ENCODE measurements around the gene GABRR1.
"Not testable (repeated sequence)": the region's sequence is repeated elsewhere in the genome, so short reads cannot be mapped to it uniquely, and the experiment has no call there.

The GABRR1 gene

DNA sequence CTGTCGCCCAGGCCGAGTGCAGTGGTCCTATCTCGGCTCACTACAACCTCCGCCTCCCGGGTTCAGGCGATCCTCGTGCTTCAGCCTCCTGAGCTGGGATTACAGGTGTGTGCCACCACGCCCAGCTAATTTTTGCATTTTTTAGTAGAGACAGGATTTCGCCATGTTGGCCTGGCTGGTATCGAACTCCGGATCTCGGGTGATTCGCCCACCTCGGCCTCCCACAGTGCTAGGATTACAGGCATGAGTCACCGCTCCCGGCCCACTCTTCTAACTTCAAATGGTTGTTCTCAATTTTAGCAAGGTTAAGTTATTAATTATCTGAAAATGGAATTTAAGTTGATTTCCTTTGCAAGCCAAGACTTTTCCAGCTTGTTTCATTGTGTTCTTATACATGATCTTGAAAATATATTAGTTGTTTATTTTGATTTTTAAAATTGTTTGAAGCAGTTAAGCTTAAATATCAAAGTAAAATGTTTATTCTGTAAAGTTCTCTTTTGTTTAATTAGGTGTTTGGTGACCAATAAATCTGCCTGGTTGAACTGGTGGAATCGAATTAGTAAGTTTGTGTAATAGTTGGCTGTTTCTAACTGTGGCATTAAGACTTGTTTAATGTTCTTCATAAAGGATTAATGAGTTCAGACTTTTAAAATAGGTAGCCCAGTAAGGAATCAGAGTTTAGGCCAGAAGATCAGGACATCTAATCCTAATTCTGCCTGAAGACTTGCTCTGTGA is 69.0 kb downstream of the GABRR1 start:
- no peak for DNase-seq

DNA sequence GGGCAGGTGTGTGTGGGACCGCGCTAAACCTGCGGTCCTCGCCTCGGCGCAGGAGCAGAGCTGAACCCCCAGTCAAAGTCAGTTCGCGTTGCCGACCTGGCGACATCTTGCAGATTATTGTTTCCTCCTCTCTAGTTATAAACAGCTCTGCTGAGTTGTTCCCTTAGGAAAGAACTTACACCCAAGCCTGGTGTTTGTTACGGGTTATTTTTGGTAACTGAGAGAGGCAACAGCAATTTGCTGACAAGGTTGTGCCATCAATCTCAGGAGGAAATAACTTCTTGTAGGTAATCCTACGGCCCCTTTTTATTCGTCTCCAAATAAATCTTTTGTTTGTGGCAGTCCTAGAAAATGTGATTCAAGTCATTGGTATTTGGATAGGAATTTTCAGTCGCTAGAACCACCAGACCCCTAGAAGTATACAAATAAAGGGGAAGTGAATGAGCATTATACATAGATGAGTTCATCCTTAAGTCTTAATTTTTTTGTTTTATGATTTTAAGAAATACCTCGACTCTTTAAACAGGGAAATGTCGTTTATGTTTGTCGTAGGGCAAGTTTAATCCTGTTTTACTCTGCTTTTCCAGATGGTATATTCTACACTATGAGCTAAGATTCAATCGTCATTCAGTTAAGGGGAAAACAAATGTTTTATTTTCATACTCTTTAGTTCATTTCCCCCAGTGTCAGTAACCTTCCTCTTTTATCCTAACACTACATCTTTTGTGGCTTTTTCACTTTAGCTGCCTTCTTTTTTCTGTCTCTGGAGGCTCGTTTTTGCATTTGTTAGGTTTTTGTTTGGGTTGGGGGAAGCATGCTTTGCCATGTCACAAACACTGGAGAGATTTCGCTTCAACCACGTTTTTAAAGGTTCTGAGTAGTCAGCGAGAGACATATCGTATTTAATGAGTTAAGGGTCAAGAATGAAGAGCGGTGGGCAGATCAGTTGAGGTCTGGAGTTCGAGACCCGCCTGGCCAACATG is 70.1 kb downstream of the GABRR1 start:
- peak; percentile 21 for DNase-seq

DNA sequence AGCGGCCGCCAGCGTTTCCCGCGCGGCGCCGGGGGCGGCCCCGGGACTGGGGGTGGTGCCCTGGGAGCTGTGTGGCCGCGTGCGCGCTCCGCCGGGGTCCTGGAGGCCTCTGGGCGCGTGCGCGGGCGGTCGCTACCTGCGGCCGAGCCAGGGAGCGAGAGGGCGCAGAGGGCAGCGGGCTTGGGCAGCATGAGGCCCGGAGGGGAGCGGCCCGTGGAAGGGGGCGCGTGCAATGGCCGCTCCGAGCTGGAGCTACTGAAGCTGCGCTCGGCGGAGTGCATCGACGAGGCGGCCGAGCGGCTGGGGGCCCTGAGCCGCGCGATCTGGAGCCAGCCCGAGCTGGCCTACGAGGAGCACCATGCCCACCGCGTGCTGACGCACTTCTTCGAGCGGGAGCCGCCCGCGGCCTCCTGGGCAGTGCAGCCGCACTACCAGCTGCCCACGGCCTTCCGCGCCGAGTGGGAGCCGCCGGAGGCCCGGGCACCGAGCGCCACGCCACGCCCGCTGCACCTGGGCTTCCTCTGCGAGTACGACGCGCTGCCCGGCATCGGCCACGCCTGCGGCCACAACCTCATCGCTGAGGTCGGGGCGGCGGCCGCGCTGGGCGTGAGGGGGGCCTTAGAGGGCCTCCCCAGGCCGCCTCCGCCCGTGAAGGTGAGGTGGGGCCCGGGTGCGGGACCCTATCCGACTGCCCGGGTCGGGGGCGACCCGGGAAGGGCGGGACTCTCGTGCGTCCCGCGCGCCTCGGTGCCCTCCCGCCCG is 71.0 kb downstream of the GABRR1 start, which contains the start of gene PM20D2:
Gene PM20D2, plus strand, starts transcription at position 100 of the 762 bp plus-strand sequence. Its CDS starts 90 bp downstream, at position 190.
- peak; percentile 51 for DNase-seq

DNA sequence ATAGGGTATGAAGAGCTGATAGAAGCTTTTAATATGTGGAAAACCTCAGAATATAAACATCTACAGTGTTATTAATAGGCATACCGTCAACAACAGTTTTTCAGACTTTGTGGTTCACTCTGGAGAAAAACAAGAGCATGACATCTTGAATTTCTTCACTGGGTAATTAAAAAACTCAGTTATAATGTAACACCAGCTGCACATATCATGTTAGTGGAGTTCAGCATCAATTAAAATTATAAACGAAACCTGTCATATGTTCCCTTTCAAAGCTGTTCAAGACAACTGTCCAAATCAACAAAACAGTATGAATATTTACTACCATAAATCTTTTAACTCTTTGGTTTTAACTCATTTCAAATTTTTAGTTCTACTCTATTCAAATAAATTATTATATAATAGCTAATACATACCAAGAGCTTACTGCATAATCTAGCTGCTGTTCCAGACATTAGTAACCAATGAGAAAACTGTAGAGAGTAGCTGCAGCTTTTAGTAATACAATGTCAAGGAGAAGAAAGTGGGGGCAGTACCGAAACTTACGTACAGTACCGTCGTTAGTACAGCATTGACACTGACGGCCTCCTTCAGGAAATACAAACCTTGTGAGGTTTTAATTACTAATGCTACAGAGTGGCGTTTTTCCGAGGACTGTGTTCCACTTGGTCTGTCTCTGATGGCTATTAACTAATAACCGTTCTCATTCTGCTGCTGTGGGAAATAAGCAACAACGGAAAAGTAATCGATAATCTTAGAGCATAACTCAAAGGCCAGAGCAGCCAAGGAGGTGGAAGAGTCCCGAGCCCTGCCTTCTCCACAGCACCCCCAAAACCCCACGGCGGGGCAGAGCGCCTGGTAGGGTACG is 71.8 kb downstream of the GABRR1 start:
- DNase-seq, result no peak

DNA sequence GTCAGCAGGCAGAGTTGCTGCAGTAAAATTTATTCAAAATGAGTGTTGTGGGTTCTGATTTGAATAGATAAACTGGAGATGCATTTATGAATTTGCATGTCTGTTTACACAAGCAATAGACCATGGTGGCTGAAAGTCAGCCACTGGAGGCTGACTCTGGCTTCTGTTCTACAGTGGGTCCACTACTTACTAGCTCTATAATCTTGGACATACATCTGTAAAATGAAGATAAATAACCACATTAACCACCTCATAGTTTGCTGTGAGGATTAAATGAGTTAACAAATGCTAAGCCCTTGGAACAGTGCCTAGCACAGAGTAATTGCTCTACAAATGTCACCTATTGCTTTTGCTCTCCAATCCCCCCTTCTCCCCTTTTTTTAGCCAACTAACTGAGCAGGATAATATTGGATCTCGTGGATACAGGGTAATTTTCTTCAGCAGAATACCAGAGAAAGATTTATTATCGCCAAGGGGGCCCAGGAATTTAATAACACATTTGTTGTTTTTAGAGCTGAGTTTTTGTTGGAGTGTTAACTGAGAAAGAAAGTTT is 72.7 kb downstream of the GABRR1 start:
- no peak for DNase-seq

DNA sequence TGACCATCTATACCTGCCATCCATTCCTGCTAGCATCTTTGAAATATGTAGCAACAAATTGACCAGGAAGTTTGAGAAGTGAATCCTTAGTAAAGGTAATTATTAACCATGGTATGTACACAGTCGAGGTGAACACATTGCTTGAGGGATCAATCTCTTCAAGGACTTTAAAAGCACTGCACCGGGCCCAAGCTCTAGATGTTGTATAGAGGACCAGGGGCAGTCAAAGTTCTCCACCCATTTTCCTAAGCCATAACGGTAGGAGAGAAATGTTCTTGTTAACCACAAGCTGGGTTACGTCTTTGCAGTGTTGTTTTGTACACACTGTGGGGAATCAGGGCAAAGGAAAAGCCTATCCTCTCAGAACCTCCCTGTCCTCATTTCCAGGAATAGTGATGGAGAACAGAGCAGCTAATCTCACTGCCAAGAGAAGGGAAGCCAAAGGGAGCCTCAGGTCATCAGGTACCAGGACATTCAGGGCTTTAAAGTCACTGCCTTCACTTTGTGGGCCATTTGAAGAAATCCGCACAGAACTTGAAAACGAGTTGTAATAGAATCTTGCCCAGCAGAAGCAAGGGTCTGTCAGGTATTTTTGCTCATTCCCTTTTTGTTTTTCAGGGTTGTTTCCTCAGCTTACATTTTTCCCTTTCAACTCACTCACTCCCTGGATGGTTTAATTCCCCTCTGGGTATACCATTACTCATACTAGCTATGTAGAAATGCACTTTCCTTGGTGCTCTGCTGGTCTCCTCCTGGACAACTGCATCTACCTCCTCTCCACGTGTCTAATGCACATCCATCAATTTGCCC is 76.6 kb downstream of the GABRR1 start:
- no peak for DNase-seq

DNA sequence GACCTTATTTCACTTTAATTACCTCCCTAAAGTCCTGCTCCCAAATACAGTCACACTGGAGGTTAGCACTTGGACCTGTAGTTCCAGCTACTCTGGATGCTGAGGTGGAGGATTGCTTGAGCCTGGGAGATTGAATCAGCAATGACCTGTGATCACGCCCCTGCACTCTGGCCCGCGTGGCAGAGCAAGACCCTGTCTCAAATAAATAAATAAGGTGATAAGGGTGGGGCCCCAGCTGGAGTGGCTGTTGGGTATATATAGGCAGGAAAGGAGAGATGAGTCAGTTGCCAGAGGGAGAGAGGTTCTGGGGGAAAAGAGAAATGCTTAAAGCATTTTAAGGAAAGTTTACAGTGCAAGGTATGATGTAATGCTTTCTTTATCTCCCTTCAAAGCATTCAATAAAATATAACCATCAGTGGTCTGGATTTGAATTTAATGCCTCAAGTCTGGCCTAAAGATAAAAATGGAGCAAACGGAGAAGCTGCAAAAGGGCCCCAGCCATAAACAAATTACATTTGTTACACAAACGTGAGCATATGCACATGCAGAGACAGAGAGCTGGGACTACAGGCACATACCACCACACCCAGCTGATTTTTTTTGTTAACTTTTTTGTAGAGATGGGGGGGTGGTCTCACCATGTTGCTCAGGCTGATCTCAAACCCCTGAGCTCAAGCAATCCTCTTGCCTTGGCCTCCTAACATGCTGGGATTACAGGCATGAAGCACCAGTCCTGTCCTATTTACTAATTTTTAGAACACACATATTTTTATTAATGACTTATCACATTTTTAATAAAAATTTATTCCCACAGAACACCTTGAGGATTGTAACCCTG is 77.4 kb downstream of the GABRR1 start:
- no peak for DNase-seq

DNA sequence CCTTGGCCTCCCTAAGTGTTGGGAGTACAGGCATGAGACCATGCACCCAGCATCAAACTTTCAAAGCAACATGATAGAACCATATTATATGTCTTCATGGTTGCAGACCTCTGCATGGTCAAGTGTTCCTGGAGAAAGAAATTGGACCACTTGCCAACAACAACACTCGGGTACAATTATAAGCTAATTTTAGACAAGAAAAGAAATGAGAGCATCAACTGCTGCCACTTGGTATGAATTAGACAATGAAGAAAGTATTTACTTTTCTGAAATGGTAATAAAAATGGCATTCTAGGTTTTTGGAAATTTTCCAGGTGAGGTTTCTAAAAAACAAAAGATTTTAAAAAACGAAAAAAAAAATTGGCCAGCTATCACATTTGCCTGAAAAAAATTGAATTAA is 79.0 kb downstream of the GABRR1 start:
- no peak for DNase-seq

DNA sequence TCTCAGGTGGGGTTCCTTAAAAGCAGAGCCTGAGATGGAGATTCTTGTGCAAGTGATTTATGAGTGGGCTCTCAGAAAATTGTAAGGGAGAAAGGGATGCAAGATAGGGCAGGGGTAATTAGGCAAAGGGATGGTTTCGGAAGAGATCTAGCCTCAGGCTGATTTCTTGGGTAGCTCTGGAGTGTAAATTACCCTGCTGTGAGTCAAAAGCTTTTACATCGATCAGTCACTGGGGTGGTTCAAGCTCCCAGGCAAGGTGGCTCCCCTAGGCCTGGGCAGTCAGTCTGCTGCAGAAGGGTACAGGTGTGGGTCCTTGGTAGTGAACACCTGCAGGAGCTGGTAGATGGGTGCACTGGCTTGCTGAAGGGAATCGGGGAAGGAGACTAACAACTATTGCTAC is 82.4 kb downstream of the GABRR1 start:
- no peak for DNase-seq

DNA sequence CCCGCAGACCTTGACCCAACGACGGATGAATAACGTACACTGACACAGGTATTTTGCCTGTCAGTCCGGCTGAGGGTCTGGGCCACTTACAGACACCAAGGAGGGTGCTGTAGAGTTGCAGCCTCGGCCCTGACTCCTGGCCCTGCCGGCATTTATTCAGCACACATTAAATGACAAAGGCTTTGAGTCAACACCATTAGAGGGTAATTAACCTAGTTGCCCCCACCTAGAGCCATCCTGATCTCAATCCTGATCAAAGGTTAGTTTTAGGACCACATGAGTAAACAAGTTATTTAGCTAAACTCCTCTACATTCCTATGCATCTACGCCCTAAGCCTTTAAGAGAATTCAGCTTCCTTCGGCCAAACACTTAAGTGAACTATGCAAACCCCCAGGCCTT is 83.2 kb downstream of the GABRR1 start:
- DNase-seq, result no peak

DNA sequence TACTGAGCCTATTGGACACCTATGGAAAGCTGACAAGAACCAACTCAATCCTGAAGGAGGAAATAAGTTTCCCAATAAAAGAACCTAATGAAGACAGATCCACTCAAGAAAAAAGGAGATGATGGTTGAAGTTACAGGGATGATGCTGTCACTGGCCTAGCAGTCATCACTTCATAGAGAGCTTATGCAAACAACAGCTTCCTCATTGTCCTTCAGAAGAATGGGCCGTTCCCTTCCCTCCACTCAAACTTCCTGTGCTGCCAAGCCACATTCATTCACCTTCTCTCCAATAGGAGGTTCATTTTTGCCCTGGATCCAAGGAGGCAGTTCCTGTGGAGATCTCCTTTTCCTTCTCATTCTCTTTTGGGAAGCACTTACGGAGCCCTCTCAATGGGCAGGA is 85.1 kb downstream of the GABRR1 start:
- no peak for DNase-seq

DNA sequence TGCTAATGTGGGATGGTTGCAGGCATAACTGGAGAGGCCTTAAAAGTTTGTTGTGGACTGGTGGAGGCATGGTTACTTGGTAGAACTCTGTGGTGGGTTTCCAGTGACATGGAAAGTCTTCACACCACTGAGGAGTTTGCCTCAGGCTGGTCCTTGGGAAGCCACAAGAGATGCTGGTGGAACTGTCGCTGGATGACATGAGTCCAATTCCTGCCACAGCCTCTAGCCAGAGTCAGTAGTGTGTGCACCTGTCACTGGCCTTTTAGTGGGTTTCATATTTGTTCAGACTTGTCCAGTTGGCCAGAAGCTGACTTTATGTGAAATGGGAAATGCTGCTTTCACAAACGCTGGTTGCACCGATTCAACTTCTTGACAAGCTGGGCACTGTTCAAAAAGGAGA is 85.6 kb downstream of the GABRR1 start:
- no peak for DNase-seq

DNA sequence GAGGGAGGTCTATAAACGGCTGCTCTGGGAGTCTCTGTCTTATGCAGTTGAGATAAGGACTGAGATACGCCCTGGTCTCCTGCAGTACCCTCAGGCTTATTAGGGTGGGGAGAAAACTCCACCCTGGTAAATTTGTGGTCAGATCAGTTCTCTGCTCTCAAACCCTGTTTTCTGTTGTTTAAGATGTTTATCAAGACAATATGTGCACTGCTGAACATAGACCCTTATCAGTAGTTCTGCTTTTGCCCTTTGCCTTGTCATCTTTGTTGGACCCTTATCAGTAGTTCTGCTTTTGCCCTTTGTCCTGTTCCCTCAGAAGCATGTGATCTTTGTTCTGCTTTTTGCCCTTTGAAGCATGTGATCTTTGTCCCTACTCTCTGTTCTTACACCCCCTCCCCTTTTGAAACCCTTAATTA is 88.9 kb downstream of the GABRR1 start:
- DNase-seq, result not testable (repeated sequence)

All from activated CD4-positive, alpha-beta T cell treated with anti-CD3 and anti-CD28 coated beads, Interleukin-2, amount 50 U/mL, for 1 hour (primary cell).